OCI-LY3 (cell line): Measurements from ENCODE around the gene SELENOS.

ENCODE experiments used
- EZH2phosphoT487 ChIP-seq: fragments of 200-600 bp; shearing (Covaris generic); IDR thresholded peaks from 2 replicates; pipeline ENCODE4 v1.6.1; 2018; ENCODE audit warnings: antibody characterized with exemption, mixed run types, low read depth
- TF ChIP-seq, protein P1 (sequence below): fragments of 200-600, 300-600 bp; sonication (generic); IDR thresholded peaks from 2 replicates; pipeline ENCODE4 v1.5.1; 2014; ENCODE audit warnings: antibody characterized with exemption, low read length, low read depth

DNA sequence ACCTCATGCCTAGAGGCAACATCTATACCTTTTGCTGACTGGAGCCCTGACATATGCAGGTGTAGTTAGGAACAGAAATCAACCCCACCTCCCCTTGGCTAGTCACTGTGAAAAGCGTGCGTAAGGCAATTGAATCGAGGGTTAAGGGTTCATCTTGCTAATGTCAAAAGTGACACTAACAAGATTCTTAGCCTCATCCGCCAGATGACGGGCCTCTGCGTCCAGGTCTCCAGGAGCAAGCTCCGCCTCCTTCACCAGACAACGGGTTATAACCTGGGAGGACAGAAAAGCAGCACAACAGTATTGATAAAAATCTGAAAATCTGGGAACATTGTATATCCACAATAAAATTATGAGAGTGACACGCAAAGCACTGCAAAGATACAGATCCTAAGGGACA is 4.7 kb downstream of the SELENOS start:
- TF ChIP-seq, protein P1, sequence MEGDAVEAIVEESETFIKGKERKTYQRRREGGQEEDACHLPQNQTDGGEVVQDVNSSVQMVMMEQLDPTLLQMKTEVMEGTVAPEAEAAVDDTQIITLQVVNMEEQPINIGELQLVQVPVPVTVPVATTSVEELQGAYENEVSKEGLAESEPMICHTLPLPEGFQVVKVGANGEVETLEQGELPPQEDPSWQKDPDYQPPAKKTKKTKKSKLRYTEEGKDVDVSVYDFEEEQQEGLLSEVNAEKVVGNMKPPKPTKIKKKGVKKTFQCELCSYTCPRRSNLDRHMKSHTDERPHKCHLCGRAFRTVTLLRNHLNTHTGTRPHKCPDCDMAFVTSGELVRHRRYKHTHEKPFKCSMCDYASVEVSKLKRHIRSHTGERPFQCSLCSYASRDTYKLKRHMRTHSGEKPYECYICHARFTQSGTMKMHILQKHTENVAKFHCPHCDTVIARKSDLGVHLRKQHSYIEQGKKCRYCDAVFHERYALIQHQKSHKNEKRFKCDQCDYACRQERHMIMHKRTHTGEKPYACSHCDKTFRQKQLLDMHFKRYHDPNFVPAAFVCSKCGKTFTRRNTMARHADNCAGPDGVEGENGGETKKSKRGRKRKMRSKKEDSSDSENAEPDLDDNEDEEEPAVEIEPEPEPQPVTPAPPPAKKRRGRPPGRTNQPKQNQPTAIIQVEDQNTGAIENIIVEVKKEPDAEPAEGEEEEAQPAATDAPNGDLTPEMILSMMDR, result no peak
- no peak for TF ChIP-seq EZH2phosphoT487
